Measurements from ENCODE around the gene CRHR2. TPM values are rescaled to one million over a fixed set of nuclear protein-coding genes. Genes with fewer than 3 reads are reported as not detected.
A peak's percentile ranks its signal among the peaks of the same experiment; 100 is the strongest.

Gene CRHR2
- total and polyA plus RNA-seq, 2 of the 13 experiments (the other 11 are each of a cell fraction or from before 2014, with no cell fraction given): not detected

GRCh38 chr7:30671793-30672465 lies 10.3 kb downstream of the CRHR2 start (continued):
- TF ChIP-seq, protein P1, sequence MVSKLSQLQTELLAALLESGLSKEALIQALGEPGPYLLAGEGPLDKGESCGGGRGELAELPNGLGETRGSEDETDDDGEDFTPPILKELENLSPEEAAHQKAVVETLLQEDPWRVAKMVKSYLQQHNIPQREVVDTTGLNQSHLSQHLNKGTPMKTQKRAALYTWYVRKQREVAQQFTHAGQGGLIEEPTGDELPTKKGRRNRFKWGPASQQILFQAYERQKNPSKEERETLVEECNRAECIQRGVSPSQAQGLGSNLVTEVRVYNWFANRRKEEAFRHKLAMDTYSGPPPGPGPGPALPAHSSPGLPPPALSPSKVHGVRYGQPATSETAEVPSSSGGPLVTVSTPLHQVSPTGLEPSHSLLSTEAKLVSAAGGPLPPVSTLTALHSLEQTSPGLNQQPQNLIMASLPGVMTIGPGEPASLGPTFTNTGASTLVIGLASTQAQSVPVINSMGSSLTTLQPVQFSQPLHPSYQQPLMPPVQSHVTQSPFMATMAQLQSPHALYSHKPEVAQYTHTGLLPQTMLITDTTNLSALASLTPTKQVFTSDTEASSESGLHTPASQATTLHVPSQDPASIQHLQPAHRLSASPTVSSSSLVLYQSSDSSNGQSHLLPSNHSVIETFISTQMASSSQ (IDR thresholded peaks at IDR 0.05; ENCODE audit: low read depth): no peak
- TF ChIP-seq, protein P1 (CRISPR knock-in tag; IDR thresholded peaks at IDR 0.05; ENCODE audit: borderline replicate concordance): no peak
- TF ChIP-seq DNMT1 (CRISPR knock-in tag; IDR thresholded peaks at IDR 0.05) (no peak), ZNF383 (CRISPR knock-in tag; IDR thresholded peaks at IDR 0.05; ENCODE audit: borderline replicate concordance) (no peak), ZNF17 (CRISPR knock-in tag; IDR thresholded peaks at IDR 0.05) (no peak), REL (CRISPR knock-in tag; conservative IDR thresholded peaks at IDR 0.05) (no peak), SMAD1 (CRISPR knock-in tag; IDR thresholded peaks at IDR 0.05; ENCODE audit: borderline replicate concordance, low read depth) (no peak), MEIS1 (CRISPR knock-in tag; IDR thresholded peaks at IDR 0.05; ENCODE audit: borderline replicate concordance) (0 out of 2 replicates have a peak, but pooled peaks have one; percentile 38), ZNF18 (CRISPR knock-in tag; IDR thresholded peaks at IDR 0.05; ENCODE audit: insufficient replicate concordance) (peak; percentile 53), ZNF790 (CRISPR knock-in tag; IDR thresholded peaks at IDR 0.05; ENCODE audit: borderline replicate concordance) (peak; percentile 69; the same call in 1 of the 2 replicates), ZNF556 (CRISPR knock-in tag; IDR thresholded peaks at IDR 0.05; ENCODE audit: borderline replicate concordance) (no peak), HMGXB3 (CRISPR knock-in tag; IDR thresholded peaks at IDR 0.05; ENCODE audit: borderline replicate concordance) (peak; percentile 91), NR1H2 (CRISPR knock-in tag; IDR thresholded peaks at IDR 0.05; ENCODE audit: borderline replicate concordance, low read depth) (no peak), HIC2 (CRISPR knock-in tag; IDR thresholded peaks at IDR 0.05; ENCODE audit: low read depth) (no peak)
- TF ChIP-seq, protein P2, sequence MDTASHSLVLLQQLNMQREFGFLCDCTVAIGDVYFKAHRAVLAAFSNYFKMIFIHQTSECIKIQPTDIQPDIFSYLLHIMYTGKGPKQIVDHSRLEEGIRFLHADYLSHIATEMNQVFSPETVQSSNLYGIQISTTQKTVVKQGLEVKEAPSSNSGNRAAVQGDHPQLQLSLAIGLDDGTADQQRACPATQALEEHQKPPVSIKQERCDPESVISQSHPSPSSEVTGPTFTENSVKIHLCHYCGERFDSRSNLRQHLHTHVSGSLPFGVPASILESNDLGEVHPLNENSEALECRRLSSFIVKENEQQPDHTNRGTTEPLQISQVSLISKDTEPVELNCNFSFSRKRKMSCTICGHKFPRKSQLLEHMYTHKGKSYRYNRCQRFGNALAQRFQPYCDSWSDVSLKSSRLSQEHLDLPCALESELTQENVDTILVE (CRISPR knock-in tag; IDR thresholded peaks at IDR 0.05): peak; percentile 96
